HG02981 (cell line): Measurements from ENCODE around the gene MT1X.
"Not testable (repeated sequence)": the region's sequence is repeated elsewhere in the genome, so short reads cannot be mapped to it uniquely, and the experiment has no call there.

Experiments used
- ATAC-seq: cut with Tn5 transposase; IDR thresholded peaks from one replicate; pipeline ENCODE4 v1.9.1; 2021; ENCODE audit warnings: mild to moderate bottlenecking, moderate library complexity; ENCODE audit not compliant: unreplicated experiment

MT1X gene

GRCh38 chr16:56652600-56652999 lies 29.7 kb upstream of the MT1X start:
- no peak for ATAC-seq

GRCh38 chr16:56653218-56653617 lies 29.1 kb upstream of the MT1X start:
- ATAC-seq = no peak

GRCh38 chr16:56657555-56658326 lies 24.5 kb upstream of the MT1X start, which contains the start of gene MT1F:
TSS of gene MT1F (plus strand) at chr16:56657959. CDS start at chr16:56658059, 100 bp downstream.
- no peak for ATAC-seq

- no peak for ATAC-seq
These were observed 23.9 kb upstream of the MT1X start for GRCh38 chr16:56658327-56658875.

- ATAC-seq = no peak
These were observed 19.6 kb upstream of the MT1X start for GRCh38 chr16:56662357-56663354.

GRCh38 chr16:56664506-56664905 lies 17.8 kb upstream of the MT1X start:
- no peak for ATAC-seq

- not testable (repeated sequence) for ATAC-seq
These were observed 16.7 kb upstream of the MT1X start for GRCh38 chr16:56665286-56666261.

GRCh38 chr16:56667581-56668571 lies 14.4 kb upstream of the MT1X start, which contains the start of gene MT1G:
TSS of gene MT1G (minus strand) at chr16:56668065. CDS start at chr16:56667993, 72 bp downstream.
- ATAC-seq = no peak

GRCh38 chr16:56669005-56669839 lies 13.0 kb upstream of the MT1X start, which contains the start of gene MT1H:
TSS of gene MT1H (plus strand) at chr16:56669814. CDS start at chr16:56669885, 71 bp downstream.
- no peak for ATAC-seq

GRCh38 chr16:56669840-56670619 lies 12.2 kb upstream of the MT1X start:
- ATAC-seq = no peak

- ATAC-seq = no peak
These were observed 11.7 kb upstream of the MT1X start for GRCh38 chr16:56670620-56670934.

- ATAC-seq = not testable (repeated sequence)
These were observed 10.6 kb upstream of the MT1X start for GRCh38 chr16:56671691-56672090.

- not testable (repeated sequence) for ATAC-seq
These were observed 10.1 kb upstream of the MT1X start for GRCh38 chr16:56672171-56672570.

- ATAC-seq = no peak
These were observed 9.3 kb upstream of the MT1X start for GRCh38 chr16:56672761-56673536.

GRCh38 chr16:56673921-56674320 lies 8.3 kb upstream of the MT1X start:
- ATAC-seq = no peak

- ATAC-seq = not testable (repeated sequence)
These were observed 7.7 kb upstream of the MT1X start for GRCh38 chr16:56674570-56674969.
